ENCODE data around the gene TXLNG. TPM values are rescaled to one million over a fixed set of nuclear protein-coding genes. Genes with fewer than 3 reads are reported as not detected.

TXLNG gene
- total RNA-seq, 2 donors from 2014 or later, result 10.9 to 12.9 TPM

DNA sequence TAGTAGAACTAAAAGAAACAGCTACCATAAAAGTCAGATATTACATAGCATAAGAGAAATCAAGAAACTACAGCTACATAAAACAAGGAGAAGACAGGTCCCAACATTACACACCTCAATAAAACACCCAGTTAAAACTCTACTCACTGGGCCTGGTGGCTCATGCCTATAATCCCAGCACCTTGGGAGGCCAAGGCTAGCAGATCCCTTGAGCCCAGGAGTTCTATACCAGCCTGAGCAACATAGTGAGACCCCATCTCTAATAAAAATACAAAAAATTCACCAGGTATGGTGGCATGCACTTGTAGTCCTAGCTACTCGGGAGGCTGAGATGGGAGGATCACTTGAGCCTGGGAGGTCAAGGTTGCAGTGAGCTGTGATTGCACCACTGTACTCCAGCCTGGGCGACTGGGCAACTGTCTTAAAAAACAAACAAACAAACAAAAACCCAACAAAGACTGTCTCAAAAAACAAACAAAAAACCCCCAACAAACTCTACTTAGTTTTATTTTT lies 15.2 kb upstream of the TXLNG start:
- Histone ChIP-seq H3K27me3 (no peaks in the 10 kb centered on the region), H3K27ac (no peak overlapping the region), H3K4me3 (no peak overlapping the region), H3K36me3 (replicated peaks in 1 of 2; ENCODE audit: insufficient read depth in 1 of 2, low read depth in 2 of 2) (no peaks in the 10 kb centered on the region), H3K9me3 (no peaks in the 10 kb centered on the region), H3K4me1 (no peaks in the 10 kb centered on the region)
- ATAC-seq (no peak), DNase-seq (no peak)
- WGBS, 2 donors, result 67 to 83% methylated on average over 1 to 2 of the region's 2 CpGs
- intact Hi-C loops (cut with DNase I), result no loop called here
- TF ChIP-seq CTCF (IDR thresholded peaks at IDR 0.05), result no peak
- no peak for TF ChIP-seq POLR2A (IDR thresholded peaks at IDR 0.05)

DNA sequence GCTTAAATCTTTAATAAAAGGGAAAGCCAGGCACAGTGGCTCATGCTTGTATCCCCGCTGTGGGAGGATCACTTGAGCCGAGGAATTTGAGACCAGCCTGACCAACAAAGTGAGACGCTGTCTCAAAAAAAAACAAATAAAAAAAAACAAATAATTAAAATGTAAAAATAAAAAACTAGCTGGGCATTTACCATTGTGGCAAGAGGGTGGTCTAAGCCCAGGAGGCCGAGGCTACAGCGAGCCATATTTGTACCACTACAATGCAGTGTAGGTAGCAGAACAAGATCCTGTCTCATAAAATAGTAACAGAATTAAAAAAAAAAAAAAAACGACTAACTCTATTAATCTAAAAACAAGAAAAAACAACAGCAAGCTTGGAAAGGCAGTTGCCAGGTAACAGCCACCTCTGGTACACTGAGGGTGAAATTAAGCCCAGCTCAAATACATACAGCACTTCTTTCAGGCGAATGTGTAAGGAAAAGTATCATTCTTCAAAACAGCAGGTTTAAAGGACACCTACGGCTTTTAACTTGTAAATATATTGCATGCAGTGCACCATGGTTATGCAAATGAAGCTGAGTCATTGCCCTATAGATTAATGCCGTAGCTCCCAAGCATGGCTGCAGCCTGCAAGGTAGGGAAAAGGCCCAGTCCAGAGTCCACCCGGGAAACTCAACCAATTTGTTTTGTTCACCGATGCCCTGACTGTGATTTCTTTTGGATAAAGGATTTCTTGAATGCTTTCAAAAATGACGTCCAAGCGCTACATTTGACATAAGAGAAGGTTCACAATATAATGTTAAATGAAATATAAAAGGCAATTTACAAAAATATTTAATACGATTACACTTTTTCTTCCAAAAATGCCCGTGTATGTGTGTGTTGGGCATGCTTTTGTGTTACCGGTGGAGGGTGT lies 14.5 kb upstream of the TXLNG start:
- Histone ChIP-seq H3K4me1 (no peaks in the 10 kb centered on the region), H3K4me3 (no peak overlapping the region), H3K36me3 (replicated peaks in 1 of 2; ENCODE audit: insufficient read depth in 1 of 2, low read depth in 2 of 2) (no peaks in the 10 kb centered on the region), H3K27ac (no peak overlapping the region), H3K9me3 (no peaks in the 10 kb centered on the region), H3K27me3 (no peaks in the 10 kb centered on the region)
- no peak for ATAC-seq
- TF ChIP-seq CTCF (IDR thresholded peaks at IDR 0.05), result no peak
- TF ChIP-seq POLR2A (IDR thresholded peaks at IDR 0.05), result no peak
- DNase-seq, result no peak
- intact Hi-C loops (cut with DNase I), result no loop called here
- 62 to 66% methylated on average over 13 to 16 of the region's 16 CpGs for WGBS, 2 donors

DNA sequence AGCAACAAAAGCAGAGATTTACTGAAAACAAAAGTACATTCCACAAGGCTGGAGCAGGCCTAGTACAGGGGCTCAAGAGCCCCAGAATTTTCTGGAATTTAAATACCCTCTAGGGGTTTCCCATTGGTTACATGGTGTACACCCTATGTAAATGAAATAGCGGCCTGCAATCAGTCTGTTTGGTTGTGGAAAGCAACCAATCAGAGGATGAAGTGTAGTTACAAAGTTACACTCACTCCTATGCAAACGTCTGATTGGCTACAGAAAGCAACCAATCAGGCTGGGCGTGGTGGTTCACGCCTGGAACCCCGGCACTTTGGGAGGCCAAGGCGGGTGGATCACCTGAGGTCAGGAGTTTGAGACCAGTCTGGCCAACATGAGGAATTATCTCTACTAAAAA lies 13.8 kb upstream of the TXLNG start:
- intact Hi-C loops (cut with DNase I), result no loop called here
- WGBS, 2 donors, result 88 to 92% methylated on average over 1 to 6 of the region's 6 CpGs
- Histone ChIP-seq H3K4me3 (no peak overlapping the region), H3K9me3 (no peaks in the 10 kb centered on the region), H3K27ac (no peak overlapping the region), H3K4me1 (no peaks in the 10 kb centered on the region), H3K36me3 (replicated peaks in 1 of 2; ENCODE audit: insufficient read depth in 1 of 2, low read depth in 2 of 2) (no peaks in the 10 kb centered on the region), H3K27me3 (no peaks in the 10 kb centered on the region)
- DNase-seq, result no peak
- TF ChIP-seq POLR2A (IDR thresholded peaks at IDR 0.05) (no peak), CTCF (IDR thresholded peaks at IDR 0.05) (no peak)
- ATAC-seq, result no peak

DNA sequence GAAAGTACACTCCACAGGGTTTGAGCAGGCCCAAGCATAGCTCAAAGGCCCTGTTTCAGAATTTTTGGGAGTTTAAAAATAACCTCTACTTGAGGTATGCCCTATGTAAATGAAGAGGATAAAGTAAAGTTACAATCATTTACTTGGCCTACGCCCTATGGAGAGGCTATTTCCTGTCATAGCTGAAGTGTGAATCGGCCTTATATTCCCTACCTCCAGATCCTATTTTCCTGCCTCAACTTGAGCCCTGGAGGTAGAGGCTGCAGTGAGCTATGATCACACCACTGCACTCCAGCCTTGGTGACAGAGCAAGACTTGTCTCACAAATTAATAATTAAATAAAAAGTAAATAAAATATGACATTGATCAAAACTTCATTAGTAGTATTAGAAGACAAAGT lies 11.5 kb upstream of the TXLNG start:
- ATAC-seq (no peak), DNase-seq (no peak)
- Histone ChIP-seq H3K4me1 (no peaks in the 10 kb centered on the region), H3K27me3 (no peaks in the 10 kb centered on the region), H3K27ac (no peak overlapping the region), H3K4me3 (no peak overlapping the region), H3K36me3 (replicated peaks in 1 of 2; ENCODE audit: insufficient read depth in 1 of 2, low read depth in 2 of 2) (no peaks in the 10 kb centered on the region), H3K9me3 (no peaks in the 10 kb centered on the region)
- intact Hi-C loops (cut with DNase I), result no loop called here
- TF ChIP-seq POLR2A (IDR thresholded peaks at IDR 0.05), result no peak
- TF ChIP-seq CTCF (IDR thresholded peaks at IDR 0.05), result no peak
- 73 to 89% methylated on average over 2 of the region's 2 CpGs for WGBS, 2 donors
